H9 (cell line): ENCODE data around the gene CCNB1. TPM values are rescaled to one million over a fixed set of nuclear protein-coding genes. Genes with fewer than 3 reads are reported as not detected.
A peak's percentile ranks its signal among the peaks of the same experiment; 100 is the strongest.

Experiments
- DNase-seq: peaks from one replicate; pipeline ENCODE4 v3.0.0-alpha.2; 2017
- H2AFZ ChIP-seq: one replicate; pipeline ENCODE4 v1.6.1; 2013; ENCODE audit warnings: mild to moderate bottlenecking, low read length, control low read depth, moderate library complexity
- H2AK5ac ChIP-seq: 2 replicates; pipeline ENCODE4 v1.6.1; 2013; ENCODE audit warnings: low read length, control low read depth, mixed read lengths; ENCODE audit not compliant: insufficient read length
- H2BK120ac ChIP-seq: one replicate; pipeline ENCODE4 v1.6.1; 2013; ENCODE audit warnings: low read depth, mild to moderate bottlenecking, low read length, control low read depth, inconsistent platforms; ENCODE audit not compliant: poor library complexity, severe bottlenecking
- H2BK12ac ChIP-seq: 2 replicates; pipeline ENCODE4 v1.6.1; 2013; ENCODE audit warnings: low read length, control low read depth, mixed read lengths, low read depth; ENCODE audit not compliant: insufficient read length
- H2BK15ac ChIP-seq: 2 replicates; pipeline ENCODE4 v1.6.1; 2013; ENCODE audit warnings: low read depth, low read length, control low read depth
- H2BK20ac ChIP-seq: one replicate; pipeline ENCODE4 v1.6.1; 2013; ENCODE audit warnings: low read depth, mild to moderate bottlenecking, low read length, control low read depth, inconsistent platforms; ENCODE audit not compliant: poor library complexity, severe bottlenecking
- H2BK5ac ChIP-seq: 2 replicates; pipeline ENCODE4 v1.6.1; 2013; ENCODE audit warnings: low read length, control low read depth, mixed read lengths; ENCODE audit not compliant: insufficient read length
- H3K14ac ChIP-seq: 2 replicates; pipeline ENCODE4 v1.6.1; 2013; ENCODE audit warnings: low read length, control low read depth; ENCODE audit not compliant: insufficient read depth
- H3K18ac ChIP-seq: 2 replicates; pipeline ENCODE4 v1.6.1; 2013; ENCODE audit warnings: low read depth, mild to moderate bottlenecking, mixed read lengths, low read length, control low read depth; ENCODE audit not compliant: insufficient read length
- H3K23ac ChIP-seq: 2 replicates; pipeline ENCODE4 v1.6.1; 2013; ENCODE audit warnings: low read length, control low read depth, mixed read lengths, low read depth; ENCODE audit not compliant: insufficient read length
- H3K23me2 ChIP-seq: 2 replicates; pipeline ENCODE4 v1.6.1; 2013; ENCODE audit warnings: low read depth, mild to moderate bottlenecking, mixed read lengths, low read length, control low read depth; ENCODE audit not compliant: insufficient read length, poor library complexity, severe bottlenecking
- H3K27ac ChIP-seq: 2 replicates; pipeline ENCODE4 v1.5.1; 2013; ENCODE audit warnings: low read length, control low read depth, mixed read lengths, low read depth; ENCODE audit not compliant: insufficient read length
- H3K27me3 ChIP-seq: 2 replicates; pipeline ENCODE4 v1.6.1; 2013; ENCODE audit warnings: low read length, control low read depth, inconsistent platforms; ENCODE audit not compliant: insufficient read depth
- H3K4ac ChIP-seq: 2 replicates; pipeline ENCODE4 v1.6.1; 2013; ENCODE audit warnings: low read depth, mild to moderate bottlenecking, control low read depth, inconsistent platforms, low read length, moderate library complexity
- H3K4me1 ChIP-seq: 2 replicates; pipeline ENCODE4 v1.6.1; 2013; ENCODE audit warnings: low read length, control low read depth, inconsistent platforms; ENCODE audit not compliant: insufficient read depth
- H3K4me2 ChIP-seq: 2 replicates; pipeline ENCODE4 v1.6.1; 2013; ENCODE audit warnings: low read length, control low read depth, mixed read lengths; ENCODE audit not compliant: insufficient read length, insufficient read depth
- H3K56ac ChIP-seq: 2 replicates; pipeline ENCODE4 v1.6.1; 2013; ENCODE audit warnings: low read depth, mild to moderate bottlenecking, mixed read lengths, low read length, control low read depth; ENCODE audit not compliant: insufficient read length
- H3K79me1 ChIP-seq: 2 replicates; pipeline ENCODE4 v1.6.1; 2013; ENCODE audit warnings: low read depth, mild to moderate bottlenecking, moderate library complexity, low read length, control low read depth, inconsistent platforms; ENCODE audit not compliant: insufficient read depth, poor library complexity, severe bottlenecking
- H3K79me2 ChIP-seq: 2 replicates; pipeline ENCODE4 v1.6.1; 2013; ENCODE audit warnings: low read length, control low read depth, inconsistent platforms; ENCODE audit not compliant: insufficient read depth
- H3K9ac ChIP-seq: 2 replicates; pipeline ENCODE4 v1.6.1; 2013; ENCODE audit warnings: low read length, control low read depth, mixed read lengths; ENCODE audit not compliant: insufficient read length; ENCODE audit errors: extremely low read depth
- H3K9me3 ChIP-seq: one replicate; pipeline ENCODE4 v1.6.1; 2013; ENCODE audit warnings: low read depth, low read length, inconsistent platforms; ENCODE audit not compliant: control insufficient read depth
- H3T11ph ChIP-seq: one replicate; pipeline ENCODE4 v1.6.1; 2013; ENCODE audit warnings: mild to moderate bottlenecking, low read length, control low read depth, inconsistent platforms
- H4K20me1 ChIP-seq: one replicate; pipeline ENCODE4 v1.6.1; 2013; ENCODE audit not compliant: control insufficient read depth, insufficient read length, insufficient read depth
- H4K5ac ChIP-seq: 2 replicates; pipeline ENCODE4 v1.6.1; 2013; ENCODE audit warnings: low read depth, mild to moderate bottlenecking, mixed read lengths, low read length, control low read depth; ENCODE audit not compliant: insufficient read length
- H4K8ac ChIP-seq: replicated peaks from 2 replicates; pipeline ENCODE4 v1.6.1; 2013; ENCODE audit warnings: low read length, control low read depth, mixed read lengths, low read depth; ENCODE audit not compliant: insufficient read length
- H4K91ac ChIP-seq: 2 replicates; pipeline ENCODE4 v1.6.1; 2013; ENCODE audit warnings: low read depth, mild to moderate bottlenecking, moderate library complexity, mixed read lengths, low read length, control low read depth; ENCODE audit not compliant: insufficient read length
- H3K27ac Mint-ChIP-seq, 3 experiments: 2 replicates in 2 of 3; 3 replicates in 1 of 3; pipeline ENCODE4 v1.8.0; 2020 to 2021; ENCODE audit warnings: mixed read lengths in 3 of 3, mild to moderate bottlenecking in 1 of 3, moderate library complexity in 1 of 3
- H3K27me3 Mint-ChIP-seq: 2 replicates; pipeline ENCODE4 v1.8.0; 2021; ENCODE audit warnings: low read depth, mild to moderate bottlenecking, moderate library complexity, mixed read lengths
- H3K36me3 Mint-ChIP-seq, 3 experiments: 2 replicates in 2 of 3; 3 replicates in 1 of 3; pipeline ENCODE4 v1.8.0; 2020 to 2021; ENCODE audit warnings: low read depth in 3 of 3, mixed read lengths in 3 of 3; ENCODE audit not compliant: insufficient read depth in 1 of 3
- H3K4me1 Mint-ChIP-seq, 2 experiments: 2 replicates each; pipeline ENCODE4 v1.8.0; 2020; ENCODE audit warnings: mixed read lengths in 2 of 2
- H3K4me3 Mint-ChIP-seq, 2 experiments: 2 replicates in 1 of 2; 3 replicates in 1 of 2; pipeline ENCODE4 v1.8.0; 2020 to 2021; ENCODE audit warnings: mild to moderate bottlenecking in 2 of 2, mixed read lengths in 2 of 2, moderate library complexity in 1 of 2
- H3K9me3 Mint-ChIP-seq, 2 experiments: 2 replicates in 1 of 2; 3 replicates in 1 of 2; pipeline ENCODE4 v1.8.0; 2020; ENCODE audit warnings: mild to moderate bottlenecking in 2 of 2, mixed read lengths in 2 of 2, moderate library complexity in 1 of 2
- CTCF ChIP-seq: fragments of 200-600 bp; sonication (generic); conservative IDR thresholded peaks from 3 replicates; pipeline ENCODE4 v1.8.0; 2021; ENCODE audit warnings: antibody characterized with exemption, mild to moderate bottlenecking
- WGBS: extraction: QIAGEN DNeasy Blood & Tissue Kit; methylation state at CpG from one replicate; pipeline ENCODE4 v1.1.7; 2013; ENCODE audit warnings: missing lambda C conversion rate, low lambda C conversion rate, mixed read lengths; ENCODE audit not compliant: insufficient read length; ENCODE audit errors: extremely low coverage; 5-methylcytosine and 5-hydroxymethylcytosine counted together
- total RNA-seq: library from RNA; stranded (reverse); gene quantifications from 2 replicates; pipeline ENCODE4 v1.2.1, GENCODE V29; 2021

Gene CCNB1
- total RNA-seq, 1 experiment from 2014 or later = 310 TPM

GRCh38 chr5:69167493-69167855 lies 524 bp downstream of the CCNB1 start:
- peak overlapping the region; percentile 100 for H3K4me2 ChIP-seq
- no peak overlapping the region for H2BK15ac ChIP-seq
- no peak overlapping the region for H2AFZ ChIP-seq
- H2BK120ac ChIP-seq = no peak overlapping the region
- Mint-ChIP-seq H3K36me3 (peaks cover 46 to 52% (median 47%) of the 10 kb centered on the region in 3 experiments), H3K4me3 (peak overlapping the region; percentile 96 to 98), H3K9me3 (no peaks in the 10 kb centered on the region; a peak in 1 of 5 replicates), H3K4me1 (peaks cover 27 to 33% of the 10 kb centered on the region in 2 experiments), H3K27ac (peak overlapping the region; percentile 97 to 100 (median 99)), H3K27me3 (no peaks in the 10 kb centered on the region)
- H3K27me3 ChIP-seq = no peaks in the 10 kb centered on the region
- no peak overlapping the region for H4K5ac ChIP-seq
- H3K14ac ChIP-seq = peak overlapping the region; percentile 98; the same call in 1 of the 2 replicates
- no peaks in the 10 kb centered on the region for H3K4me1 ChIP-seq
- no peaks in the 10 kb centered on the region for H3K9me3 ChIP-seq
- no peak overlapping the region for H2AK5ac ChIP-seq
- no peak overlapping the region for H4K8ac ChIP-seq
- no CpG with 5 or more reads among the region's 11 CpGs for WGBS
- no peak overlapping the region for H3T11ph ChIP-seq
- no peak overlapping the region for H2BK5ac ChIP-seq
- no peak overlapping the region for H2BK12ac ChIP-seq
- peaks cover 9% of the 10 kb centered on the region; the same call in 1 of the 2 replicates for H3K79me2 ChIP-seq
- DNase-seq = peak; percentile 31
- peak overlapping the region; percentile 73 for H3K27ac ChIP-seq
- peaks cover 12% of the 10 kb centered on the region for H3K79me1 ChIP-seq
- no peak for TF ChIP-seq CTCF
- H3K23me2 ChIP-seq = peaks cover 4% of the 10 kb centered on the region
- H3K23ac ChIP-seq = peak overlapping the region; percentile 9
- H2BK20ac ChIP-seq = no peak overlapping the region
- no peak overlapping the region; the same call in 1 of the 2 replicates for H3K4ac ChIP-seq
- no peaks in the 10 kb centered on the region for H4K20me1 ChIP-seq
- H4K91ac ChIP-seq = no peak overlapping the region
- peak overlapping the region; percentile 95 for H3K18ac ChIP-seq
- peak overlapping the region; percentile 95 for H3K9ac ChIP-seq
- no peak overlapping the region for H3K56ac ChIP-seq
